Body of pancreas (tissue), 4 donors: ENCODE measurements around the gene SLC10A6. TPM values are rescaled to one million over a fixed set of nuclear protein-coding genes. Genes with fewer than 3 reads are reported as not detected.

ENCODE experiments used
- ATAC-seq: fragments of 150-250 bp; one replicate; pipeline ENCODE4 v1.9.1; 2016
- DNase-seq, 4 donors: peaks; one replicate each; pipeline ENCODE4 v3.0.0-alpha.2; 2019
- H3K27ac ChIP-seq, 4 donors: fragments of 200-600 bp; sonication (generic); 1 replicate in 3 of 4; 2 replicates in 1 of 4; pipeline versions ENCODE4 v1.5.1 to v1.6.1; 2016 to 2019; ENCODE audit warnings: mild to moderate bottlenecking in 1 of 4, mixed read lengths in 1 of 4, moderate library complexity in 1 of 4
- H3K27me3 ChIP-seq, 2 donors: fragments of 200-600 bp; sonication (generic); one replicate each; pipeline ENCODE4 v1.6.0; 2016; ENCODE audit warnings: mild to moderate bottlenecking in 1 of 2
- H3K36me3 ChIP-seq, 2 donors: fragments of 200-600 bp; sonication (generic); replicated peaks in 1 of 2; 2 replicates each; pipeline ENCODE4 v1.5.1; 2016; ENCODE audit warnings: low read depth in 2 of 2; ENCODE audit not compliant: insufficient read depth in 1 of 2
- H3K4me1 ChIP-seq: fragments of 200-600 bp; sonication (generic); one replicate; pipeline ENCODE4 v1.6.0; 2016
- H3K4me3 ChIP-seq, 2 donors: fragments of 200-600 bp; sonication (generic); 1 replicate in 1 of 2; 2 replicates in 1 of 2; pipeline ENCODE4 v1.5.1; 2016 to 2019
- H3K9me3 ChIP-seq, 3 donors: fragments of 200-600 bp; sonication (generic); 1 replicate in 2 of 3; 2 replicates in 1 of 3; pipeline ENCODE4 v1.5.1; 2016
- POLR2A ChIP-seq, 3 donors: fragments of 450-650 bp; IDR thresholded peaks; one replicate each; pipeline ENCODE4 v1.6.1; 2016; ENCODE audit warnings: antibody characterized with exemption in 3 of 3, mild to moderate bottlenecking in 2 of 3
- WGBS, 2 donors: methylation state at CpG; one replicate each; pipeline ENCODE4 v1.1.5; 2017; 5-methylcytosine and 5-hydroxymethylcytosine counted together
- intact Hi-C: fragments of 100-400 bp; cut with DNase I; formaldehyde crosslinking; loops from one replicate; pipeline ENCODE4 v1.15.1; 2023
- total RNA-seq, 2 donors: library from RNA; depleted of rRNA; stranded (reverse); fragments of >200 nt; gene quantifications; one replicate each; pipeline ENCODE4 v1.1.0, GENCODE V29; 2016
- TF ChIP-seq, protein P1 (sequence below), 7 experiments: fragments of 450-650 bp in 4 of 7; fragments of 200-600 bp in 3 of 7; sonication (generic) in 3 of 7; IDR thresholded peaks; one replicate each; pipeline ENCODE4 v1.5.1; 2016 to 2019; ENCODE audit warnings: antibody characterized with exemption in 7 of 7

The SLC10A6 gene
- total RNA-seq, 2 donors from 2014 or later = 0.66 to 2.3 TPM

DNA sequence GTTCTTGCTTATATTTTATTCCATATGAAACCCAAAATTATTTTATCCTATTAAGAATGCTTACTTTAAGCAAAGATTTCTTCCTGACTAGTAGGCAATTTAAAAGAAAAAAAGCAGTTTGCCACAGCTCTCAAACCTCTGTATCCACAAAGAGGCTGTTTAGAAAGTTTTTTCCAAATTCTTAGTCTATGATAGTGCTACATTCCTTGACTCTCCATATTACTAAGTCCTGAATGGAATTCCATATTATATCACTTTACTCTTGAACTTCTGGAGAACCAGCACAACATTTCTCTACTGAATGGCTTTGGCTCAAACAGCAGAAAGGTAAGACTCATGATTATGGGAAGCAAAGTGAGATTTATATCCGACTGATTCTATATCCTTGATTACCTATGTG, 8.3 kb downstream of the SLC10A6 start:
- ATAC-seq (no peak), DNase-seq (no peak)
- Histone ChIP-seq H3K4me3 (no peak overlapping the region), H3K27ac (no peak overlapping the region), H3K9me3 (no peaks in the 10 kb centered on the region), H3K36me3 (no peaks in the 10 kb centered on the region), H3K27me3 (no peaks in the 10 kb centered on the region), H3K4me1 (no peaks in the 10 kb centered on the region)
- intact Hi-C loops = no loop called here
- 82 to 92% methylated on average over 1 of the region's 1 CpG for WGBS, 2 donors
- TF ChIP-seq POLR2A (IDR thresholded peaks at IDR 0.05) = no peak
- TF ChIP-seq, protein P1, sequence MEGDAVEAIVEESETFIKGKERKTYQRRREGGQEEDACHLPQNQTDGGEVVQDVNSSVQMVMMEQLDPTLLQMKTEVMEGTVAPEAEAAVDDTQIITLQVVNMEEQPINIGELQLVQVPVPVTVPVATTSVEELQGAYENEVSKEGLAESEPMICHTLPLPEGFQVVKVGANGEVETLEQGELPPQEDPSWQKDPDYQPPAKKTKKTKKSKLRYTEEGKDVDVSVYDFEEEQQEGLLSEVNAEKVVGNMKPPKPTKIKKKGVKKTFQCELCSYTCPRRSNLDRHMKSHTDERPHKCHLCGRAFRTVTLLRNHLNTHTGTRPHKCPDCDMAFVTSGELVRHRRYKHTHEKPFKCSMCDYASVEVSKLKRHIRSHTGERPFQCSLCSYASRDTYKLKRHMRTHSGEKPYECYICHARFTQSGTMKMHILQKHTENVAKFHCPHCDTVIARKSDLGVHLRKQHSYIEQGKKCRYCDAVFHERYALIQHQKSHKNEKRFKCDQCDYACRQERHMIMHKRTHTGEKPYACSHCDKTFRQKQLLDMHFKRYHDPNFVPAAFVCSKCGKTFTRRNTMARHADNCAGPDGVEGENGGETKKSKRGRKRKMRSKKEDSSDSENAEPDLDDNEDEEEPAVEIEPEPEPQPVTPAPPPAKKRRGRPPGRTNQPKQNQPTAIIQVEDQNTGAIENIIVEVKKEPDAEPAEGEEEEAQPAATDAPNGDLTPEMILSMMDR (IDR thresholded peaks at IDR 0.05) = no peak

DNA sequence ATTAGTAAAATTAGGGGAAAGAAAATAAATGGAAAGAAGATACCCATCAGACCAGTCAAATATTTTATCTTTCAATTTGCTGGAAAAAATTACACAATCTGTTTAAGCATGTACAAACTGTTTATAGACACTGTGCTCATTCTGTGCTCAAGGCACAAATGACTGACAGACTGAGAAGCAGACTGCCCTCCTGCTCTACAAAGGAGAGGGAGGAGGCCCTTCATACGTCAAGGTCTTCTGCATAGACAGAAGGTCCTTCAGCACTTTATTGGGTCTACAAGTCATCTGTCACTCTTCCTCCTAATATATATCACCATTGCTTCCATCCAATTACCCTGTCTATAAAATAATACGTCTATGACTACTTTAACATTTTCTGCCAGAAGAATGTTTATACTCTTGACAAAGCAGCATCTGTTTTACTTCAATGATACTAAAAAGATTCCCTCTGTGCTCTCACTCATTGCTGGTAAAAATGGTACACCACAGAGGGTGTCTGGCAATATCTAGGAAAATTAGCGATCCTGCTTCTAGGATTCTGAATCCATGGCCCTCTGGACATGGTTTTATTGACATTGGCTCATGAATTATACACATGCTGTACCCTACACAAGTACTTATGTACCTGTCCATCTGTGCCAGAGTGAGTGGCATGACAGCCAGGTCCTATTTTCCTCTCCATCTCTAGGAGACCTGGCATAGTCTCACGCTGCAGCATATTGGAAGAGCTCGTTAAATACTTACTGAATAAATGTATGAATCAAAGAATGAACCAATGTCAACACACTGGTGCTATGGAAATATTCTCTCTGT, 11.3 kb downstream of the SLC10A6 start:
- ATAC-seq = no peak
- TF ChIP-seq, protein P1 (IDR thresholded peaks at IDR 0.05) = no peak
- no peak for TF ChIP-seq POLR2A (IDR thresholded peaks at IDR 0.05)

DNA sequence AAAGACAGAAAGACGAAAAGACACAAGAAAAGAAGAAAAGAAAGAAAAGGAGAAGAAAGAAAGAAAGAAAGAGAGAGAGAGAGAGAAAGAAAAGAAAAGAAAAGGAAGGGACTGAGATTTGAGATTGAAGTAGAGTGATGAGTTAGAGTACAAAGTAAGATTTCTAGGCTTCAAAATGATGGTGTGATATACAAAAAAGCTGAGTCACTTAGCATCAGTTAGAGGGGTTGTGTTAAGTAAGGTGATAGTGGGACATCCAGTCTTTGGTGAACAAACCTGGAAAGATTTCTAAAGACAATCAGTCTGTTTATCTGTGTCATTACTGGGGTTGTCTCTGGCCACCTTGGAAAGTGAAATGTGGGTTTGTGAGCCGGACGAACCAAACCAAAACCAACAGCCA, 13.5 kb downstream of the SLC10A6 start:
- intact Hi-C loops = no loop called here
- DNase-seq (no peak), ATAC-seq (no peak)
- Histone ChIP-seq H3K27me3 (no peaks in the 10 kb centered on the region), H3K36me3 (no peaks in the 10 kb centered on the region), H3K9me3 (no peaks in the 10 kb centered on the region), H3K27ac (no peak overlapping the region), H3K4me1 (no peaks in the 10 kb centered on the region), H3K4me3 (no peak overlapping the region)
- 83 to 89% methylated on average over 3 of the region's 3 CpGs for WGBS, 2 donors
- TF ChIP-seq POLR2A (IDR thresholded peaks at IDR 0.05) = no peak
- TF ChIP-seq, protein P1 (IDR thresholded peaks at IDR 0.05) = no peak

More for the DNA sequence above, 11.3 kb downstream of the SLC10A6 start:
- H3K4me1 ChIP-seq = no peaks in the 10 kb centered on the region
- H3K27me3 ChIP-seq = no peaks in the 10 kb centered on the region
- no peak overlapping the region for H3K4me3 ChIP-seq
- H3K27ac ChIP-seq = no peak overlapping the region
- H3K36me3 ChIP-seq = no peaks in the 10 kb centered on the region
- 74% methylated on average over 5 of the region's 5 CpGs for WGBS, 2 donors
- no peak for DNase-seq
- no peaks in the 10 kb centered on the region for H3K9me3 ChIP-seq
- intact Hi-C loops = no loop called here

DNA sequence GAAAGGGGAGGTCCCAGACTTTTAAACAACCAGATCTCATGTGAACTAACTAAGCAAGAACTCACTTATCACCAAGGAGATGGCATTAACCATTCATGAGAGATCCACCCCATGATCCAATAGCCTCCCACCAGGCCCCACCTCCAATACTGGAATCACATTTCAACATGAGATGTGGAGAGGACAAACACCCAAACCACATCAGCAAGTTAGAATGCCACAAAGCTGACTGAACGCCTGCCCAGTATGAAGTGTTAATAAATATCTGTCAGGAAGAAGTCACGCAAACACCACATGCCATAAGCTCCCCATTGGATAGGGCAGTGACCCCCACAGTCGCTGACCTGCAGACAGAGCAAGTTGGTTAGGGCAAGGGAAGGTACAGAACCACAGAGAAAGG, 14.3 kb downstream of the SLC10A6 start:
- no peak for ATAC-seq
- H3K4me3 ChIP-seq = no peak overlapping the region
- H3K36me3 ChIP-seq = no peaks in the 10 kb centered on the region
- H3K27me3 ChIP-seq = no peaks in the 10 kb centered on the region
- no peaks in the 10 kb centered on the region for H3K9me3 ChIP-seq
- no peak overlapping the region for H3K27ac ChIP-seq
- TF ChIP-seq, protein P1 (IDR thresholded peaks at IDR 0.05) = no peak
- TF ChIP-seq POLR2A (IDR thresholded peaks at IDR 0.05) = no peak
- DNase-seq = no peak
- intact Hi-C loops = no loop called here
- H3K4me1 ChIP-seq = no peaks in the 10 kb centered on the region
- 85 to 89% methylated on average over 3 of the region's 3 CpGs for WGBS, 2 donors

DNA sequence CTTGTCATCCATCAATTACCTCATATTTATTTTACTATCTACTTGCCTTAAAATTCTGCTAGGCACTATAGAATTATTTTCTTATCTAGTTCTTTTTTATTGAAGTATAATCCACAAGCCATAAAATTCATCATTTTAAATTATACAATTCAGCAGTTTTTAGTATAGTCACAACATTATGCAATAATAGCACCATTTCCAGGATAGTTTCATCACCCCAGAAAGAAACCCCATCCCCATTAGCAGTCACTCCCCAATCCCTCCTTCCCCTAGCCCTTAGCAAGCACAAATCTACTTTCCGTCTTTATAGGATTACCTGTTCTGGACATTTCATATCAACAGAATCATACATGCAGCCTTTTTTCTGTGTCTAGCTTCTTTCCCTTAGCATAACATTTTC, 15.6 kb downstream of the SLC10A6 start:
- Histone ChIP-seq H3K27ac (no peak overlapping the region), H3K9me3 (no peaks in the 10 kb centered on the region), H3K27me3 (no peaks in the 10 kb centered on the region), H3K4me3 (no peak overlapping the region), H3K4me1 (no peaks in the 10 kb centered on the region), H3K36me3 (no peaks in the 10 kb centered on the region)
- 92 to 94% methylated on average over 1 of the region's 1 CpG for WGBS, 2 donors
- no peak for DNase-seq
- ATAC-seq = no peak
- intact Hi-C loops = no loop called here
- TF ChIP-seq, protein P1 (IDR thresholded peaks at IDR 0.05) = no peak
- TF ChIP-seq POLR2A (IDR thresholded peaks at IDR 0.05) = no peak
